HUES64 (cell line): ENCODE measurements around the gene HOXB2.
A peak's percentile ranks its signal among the peaks of the same experiment; 100 is the strongest.

Experiments
- H3K27ac ChIP-seq: 2 replicates; pipeline ENCODE4 v1.7.0; 2013; ENCODE audit warnings: low read depth, low read length, inconsistent platforms
- H3K27me3 ChIP-seq: 2 replicates; pipeline ENCODE4 v1.6.1; 2013; ENCODE audit warnings: mild to moderate bottlenecking, low read length; ENCODE audit not compliant: insufficient read depth
- H3K36me3 ChIP-seq: 2 replicates; pipeline ENCODE4 v1.6.1; 2013; ENCODE audit warnings: mild to moderate bottlenecking, low read length; ENCODE audit not compliant: insufficient read depth
- H3K4me1 ChIP-seq: 2 replicates; pipeline ENCODE4 v1.6.1; 2013; ENCODE audit warnings: mild to moderate bottlenecking, low read length, moderate library complexity; ENCODE audit not compliant: insufficient read depth
- H3K4me3 ChIP-seq: 2 replicates; pipeline ENCODE4 v1.5.1; 2013; ENCODE audit warnings: mild to moderate bottlenecking, low read length, moderate library complexity
- H3K9ac ChIP-seq: 2 replicates; pipeline ENCODE4 v1.6.1; 2013; ENCODE audit warnings: mild to moderate bottlenecking, low read depth, low read length
- H3K9me3 ChIP-seq: 2 replicates; pipeline ENCODE4 v1.6.1; 2013; ENCODE audit warnings: low read depth, low read length; ENCODE audit not compliant: insufficient read depth
- WGBS: fragments of 150-250, 120-280 bp; methylation state at CpG from one replicate; pipeline ENCODE4 v1.1.7; 2013; ENCODE audit warnings: missing lambda C conversion rate; 5-methylcytosine and 5-hydroxymethylcytosine counted together

HOXB2 gene

DNA sequence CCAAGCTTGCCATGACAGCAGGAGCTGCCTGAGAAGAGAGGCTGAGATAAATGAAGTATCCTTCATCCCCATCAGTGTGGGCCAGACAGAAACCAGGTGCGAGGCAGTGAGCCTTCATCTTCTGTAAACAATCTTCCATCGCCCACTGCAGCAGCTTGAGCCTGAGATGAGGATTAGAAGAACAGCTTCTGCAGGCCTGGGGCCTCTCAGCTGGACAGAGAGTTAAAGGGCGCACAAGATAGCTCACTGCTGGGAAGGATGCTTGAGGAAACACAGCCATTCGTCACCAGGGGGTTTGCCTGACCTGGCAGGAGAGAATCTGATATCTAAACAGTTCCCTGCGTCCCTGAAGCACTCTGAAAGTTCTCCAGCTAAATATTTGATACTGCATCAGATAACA lies 41.2 kb downstream of the HOXB2 start:
- Histone ChIP-seq H3K27me3 (peaks cover 38% of the 10 kb centered on the region), H3K9me3 (no peaks in the 10 kb centered on the region), H3K4me1 (peaks cover 6% of the 10 kb centered on the region; the same call in 1 of the 2 replicates), H3K27ac (no peak overlapping the region), H3K36me3 (no peaks in the 10 kb centered on the region), H3K4me3 (no peak overlapping the region), H3K9ac (no peak overlapping the region)
- 62% methylated on average over 5 of the region's 5 CpGs for WGBS

- Histone ChIP-seq H3K4me3 (no peak overlapping the region), H3K4me1 (peaks cover 13% of the 10 kb centered on the region), H3K9ac (no peak overlapping the region), H3K27me3 (peaks cover 46% of the 10 kb centered on the region), H3K27ac (no peak overlapping the region), H3K36me3 (no peaks in the 10 kb centered on the region), H3K9me3 (no peaks in the 10 kb centered on the region)
- WGBS: 91% methylated on average over 4 of the region's 4 CpGs
Measured at GRCh38 chr17:48502901-48503300, 42.0 kb downstream of the HOXB2 start.

DNA sequence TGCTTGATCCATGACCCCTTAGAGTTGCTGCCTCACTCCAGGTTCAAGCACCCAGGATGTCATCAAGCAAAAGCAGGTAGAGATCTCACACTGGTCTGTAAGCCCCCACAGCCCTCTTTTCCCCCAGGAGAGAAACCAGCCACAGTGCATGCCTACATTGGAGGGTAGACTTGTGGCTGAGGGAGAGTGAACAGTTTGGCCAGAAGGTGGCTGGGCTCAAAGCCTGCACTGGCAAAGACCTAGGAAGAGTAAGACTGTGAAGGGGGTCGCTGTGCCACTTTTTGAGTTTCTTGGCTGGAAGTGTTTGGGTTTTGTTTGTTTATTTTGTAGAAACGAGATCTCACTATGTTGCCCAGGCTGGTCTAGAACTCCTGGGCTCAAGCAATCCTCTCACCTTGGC lies 42.6 kb downstream of the HOXB2 start:
- Histone ChIP-seq H3K9ac (no peak overlapping the region), H3K4me1 (peaks cover 15% of the 10 kb centered on the region), H3K27ac (no peak overlapping the region), H3K36me3 (no peaks in the 10 kb centered on the region), H3K9me3 (no peaks in the 10 kb centered on the region), H3K4me3 (no peak overlapping the region), H3K27me3 (peaks cover 51% of the 10 kb centered on the region)
- 84% methylated on average over 2 of the region's 2 CpGs for WGBS

- H3K36me3 ChIP-seq: no peaks in the 10 kb centered on the region
- H3K27me3 ChIP-seq: peaks cover 64% of the 10 kb centered on the region
- WGBS: 64% methylated on average over 10 of the region's 12 CpGs
- no peak overlapping the region for H3K9ac ChIP-seq
- H3K27ac ChIP-seq: no peak overlapping the region
- H3K4me3 ChIP-seq: no peak overlapping the region
- H3K4me1 ChIP-seq: peaks cover 10% of the 10 kb centered on the region
- H3K9me3 ChIP-seq: no peaks in the 10 kb centered on the region
Measured at GRCh38 chr17:48500435-48501426, 44.2 kb downstream of the HOXB2 start.

- H3K36me3 ChIP-seq: no peaks in the 10 kb centered on the region
- WGBS: 87% methylated on average over 4 of the region's 5 CpGs
- peaks cover 9% of the 10 kb centered on the region for H3K4me1 ChIP-seq
- H3K27me3 ChIP-seq: peaks cover 72% of the 10 kb centered on the region
- H3K4me3 ChIP-seq: no peak overlapping the region
- H3K27ac ChIP-seq: no peak overlapping the region
- no peak overlapping the region for H3K9ac ChIP-seq
- no peaks in the 10 kb centered on the region for H3K9me3 ChIP-seq
Measured at GRCh38 chr17:48499735-48500434, 45.0 kb downstream of the HOXB2 start.

DNA sequence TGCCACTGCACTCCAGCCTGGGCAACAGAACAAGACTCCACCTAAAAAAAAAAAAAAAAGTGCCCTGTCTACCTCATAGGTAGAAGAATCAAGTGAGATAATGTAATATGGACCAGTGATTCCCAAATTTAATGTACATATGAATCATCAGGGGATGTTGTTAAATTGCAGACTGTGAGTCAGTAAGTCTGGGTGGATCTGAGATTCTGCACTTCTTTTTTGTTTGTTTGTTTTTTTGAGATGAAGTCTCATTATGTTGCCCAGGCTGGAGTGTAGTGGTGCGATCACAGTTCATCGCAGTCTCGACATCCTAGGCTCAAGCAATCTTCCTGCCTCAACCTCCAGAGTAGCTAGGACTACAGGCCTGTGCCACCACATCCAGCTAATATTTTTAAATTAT lies 45.7 kb downstream of the HOXB2 start:
- no peaks in the 10 kb centered on the region for H3K9me3 ChIP-seq
- H3K27me3 ChIP-seq: peaks cover 78% of the 10 kb centered on the region
- WGBS: 98% methylated on average over 3 of the region's 3 CpGs
- no peak overlapping the region for H3K27ac ChIP-seq
- H3K9ac ChIP-seq: no peak overlapping the region
- no peak overlapping the region for H3K4me3 ChIP-seq
- no peaks in the 10 kb centered on the region for H3K36me3 ChIP-seq
- peaks cover 9% of the 10 kb centered on the region for H3K4me1 ChIP-seq

DNA sequence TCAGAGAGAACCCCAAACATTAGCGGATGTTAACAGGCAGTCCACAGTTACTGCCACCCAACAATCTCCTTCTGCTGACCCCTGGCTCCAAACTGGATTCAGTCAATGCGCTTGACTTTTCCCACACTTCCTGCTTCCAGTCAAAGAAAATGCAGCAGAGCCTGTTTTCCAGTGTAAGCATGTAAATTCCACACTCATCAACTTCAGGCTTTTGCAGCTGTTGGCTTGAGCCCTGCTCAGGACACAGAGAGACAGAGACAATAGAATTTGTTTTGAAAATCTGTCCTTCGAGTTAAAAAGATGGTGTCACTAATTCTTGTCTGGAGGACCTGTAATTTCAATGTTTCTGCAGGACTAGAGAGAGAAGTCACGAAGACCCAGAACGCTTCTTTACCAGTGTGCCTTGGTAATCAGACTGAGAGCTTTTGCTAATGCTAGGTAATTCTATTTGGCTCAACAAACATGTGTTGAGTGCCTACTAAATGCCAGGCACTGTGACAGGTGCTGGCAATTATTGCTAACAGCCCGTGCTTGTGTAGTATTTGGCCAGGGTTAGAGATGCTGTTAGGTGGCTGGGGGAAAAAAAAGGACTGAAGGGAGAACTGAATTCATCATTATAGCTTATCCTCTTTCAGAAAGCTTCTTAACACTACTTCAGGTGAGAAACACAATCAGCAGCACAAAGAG lies 46.6 kb downstream of the HOXB2 start:
- 83% methylated on average over 6 of the region's 6 CpGs for WGBS
- Histone ChIP-seq H3K4me1 (peaks cover 9% of the 10 kb centered on the region), H3K4me3 (no peak overlapping the region), H3K9ac (no peak overlapping the region), H3K9me3 (no peaks in the 10 kb centered on the region), H3K27ac (peak overlapping the region; percentile 19; the same call in 1 of the 2 replicates), H3K27me3 (peaks cover 84% of the 10 kb centered on the region), H3K36me3 (no peaks in the 10 kb centered on the region)

DNA sequence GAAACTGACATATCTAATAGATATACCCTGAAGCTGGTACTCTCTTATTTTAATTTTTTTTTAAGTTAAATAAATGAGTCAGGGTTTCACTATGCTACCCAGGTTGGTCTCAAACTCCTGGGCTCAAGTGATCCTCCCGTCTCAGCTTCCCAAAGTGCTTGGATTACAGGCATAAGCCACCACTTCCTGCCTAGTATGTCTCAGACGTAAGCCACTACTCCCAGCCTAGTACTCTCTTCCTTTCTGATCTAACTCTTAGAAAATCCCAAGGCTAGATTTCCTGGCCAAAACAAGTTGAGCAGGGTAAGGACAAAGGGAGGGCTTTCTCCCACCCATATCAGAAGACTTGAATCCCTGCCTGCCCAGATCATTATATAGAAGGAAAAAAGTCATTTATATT lies 47.8 kb downstream of the HOXB2 start:
- no peaks in the 10 kb centered on the region for H3K36me3 ChIP-seq
- H3K9ac ChIP-seq: no peak overlapping the region
- peaks cover 84% of the 10 kb centered on the region for H3K27me3 ChIP-seq
- no peaks in the 10 kb centered on the region for H3K9me3 ChIP-seq
- WGBS: 56% methylated on average over 2 of the region's 2 CpGs
- H3K4me3 ChIP-seq: no peak overlapping the region
- no peak overlapping the region for H3K27ac ChIP-seq
- peaks cover 13% of the 10 kb centered on the region for H3K4me1 ChIP-seq

DNA sequence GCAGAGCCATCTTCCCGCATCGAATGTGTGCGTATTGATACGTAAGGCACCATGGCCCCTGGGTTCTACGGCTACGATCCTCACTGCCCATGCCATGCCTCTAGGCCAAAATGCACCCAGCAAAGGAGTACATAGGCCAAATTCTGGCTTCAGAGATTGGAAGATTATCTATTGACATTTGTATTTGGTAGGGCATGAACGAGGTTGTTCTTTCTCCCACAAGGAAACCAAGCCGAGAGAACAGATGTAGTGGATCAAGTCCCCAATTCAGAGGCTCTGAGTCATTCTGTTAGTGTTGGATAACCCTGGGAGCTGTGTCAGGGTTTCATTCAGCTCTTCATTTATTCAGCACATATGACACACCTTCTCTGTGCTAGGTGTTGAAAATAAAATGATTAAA lies 50.6 kb downstream of the HOXB2 start:
- peaks cover 82% of the 10 kb centered on the region for H3K27me3 ChIP-seq
- H3K9ac ChIP-seq: no peak overlapping the region
- no peaks in the 10 kb centered on the region for H3K9me3 ChIP-seq
- H3K27ac ChIP-seq: no peak overlapping the region
- H3K36me3 ChIP-seq: no peaks in the 10 kb centered on the region
- H3K4me1 ChIP-seq: peaks cover 18% of the 10 kb centered on the region
- 93% methylated on average over 8 of the region's 8 CpGs for WGBS
- no peak overlapping the region for H3K4me3 ChIP-seq
